22Rv1 (cell line): ENCODE data around the gene DNAJC5.

Experiments used
- H3K27ac ChIP-seq: fragments of 450-650 bp; 2 replicates; pipeline ENCODE4 v1.5.1; 2017
- ZFX ChIP-seq: fragments of 450-650 bp; IDR thresholded peaks from 2 replicates; pipeline ENCODE4 v1.6.1; 2017; ENCODE audit warnings: antibody characterized with exemption, borderline replicate concordance
- TF ChIP-seq, protein P1 (sequence below): fragments of 450-650 bp; IDR thresholded peaks from 2 replicates; pipeline ENCODE4 v1.5.1; 2017; ENCODE audit warnings: mild to moderate bottlenecking

DNAJC5 gene

DNA sequence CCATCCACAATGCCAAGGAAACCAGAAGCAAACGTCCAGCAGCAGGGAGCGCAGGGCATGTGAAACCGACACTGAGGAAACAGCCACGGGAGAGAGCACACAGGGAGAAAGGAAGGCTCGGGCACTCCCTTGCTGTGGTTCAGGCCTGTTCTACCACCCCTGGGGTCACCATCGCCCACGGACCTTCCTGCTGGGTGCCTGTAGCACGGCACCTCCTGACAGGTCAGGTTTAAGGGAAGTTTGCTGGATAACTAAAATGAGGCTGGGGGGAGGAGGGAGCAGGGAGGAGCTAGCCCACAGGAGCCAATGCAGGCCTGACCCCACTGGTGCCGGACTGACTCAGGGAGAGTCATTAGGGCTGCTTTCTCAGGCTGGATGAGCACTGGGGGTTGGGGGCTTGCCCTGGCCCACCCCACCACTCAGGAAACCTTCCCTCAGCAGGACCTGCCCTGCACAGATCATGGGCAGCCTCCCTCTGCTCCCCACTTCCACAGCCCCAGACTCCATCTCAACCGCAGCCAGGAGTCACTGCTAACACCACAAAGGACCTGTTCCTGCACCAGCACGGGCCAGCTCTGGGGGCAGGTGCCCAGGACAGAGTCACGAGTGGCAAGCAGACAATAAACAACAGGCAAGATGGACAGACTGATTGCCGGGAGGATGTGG is 59.0 kb downstream of the DNAJC5 start:
- TF ChIP-seq, protein P1, sequence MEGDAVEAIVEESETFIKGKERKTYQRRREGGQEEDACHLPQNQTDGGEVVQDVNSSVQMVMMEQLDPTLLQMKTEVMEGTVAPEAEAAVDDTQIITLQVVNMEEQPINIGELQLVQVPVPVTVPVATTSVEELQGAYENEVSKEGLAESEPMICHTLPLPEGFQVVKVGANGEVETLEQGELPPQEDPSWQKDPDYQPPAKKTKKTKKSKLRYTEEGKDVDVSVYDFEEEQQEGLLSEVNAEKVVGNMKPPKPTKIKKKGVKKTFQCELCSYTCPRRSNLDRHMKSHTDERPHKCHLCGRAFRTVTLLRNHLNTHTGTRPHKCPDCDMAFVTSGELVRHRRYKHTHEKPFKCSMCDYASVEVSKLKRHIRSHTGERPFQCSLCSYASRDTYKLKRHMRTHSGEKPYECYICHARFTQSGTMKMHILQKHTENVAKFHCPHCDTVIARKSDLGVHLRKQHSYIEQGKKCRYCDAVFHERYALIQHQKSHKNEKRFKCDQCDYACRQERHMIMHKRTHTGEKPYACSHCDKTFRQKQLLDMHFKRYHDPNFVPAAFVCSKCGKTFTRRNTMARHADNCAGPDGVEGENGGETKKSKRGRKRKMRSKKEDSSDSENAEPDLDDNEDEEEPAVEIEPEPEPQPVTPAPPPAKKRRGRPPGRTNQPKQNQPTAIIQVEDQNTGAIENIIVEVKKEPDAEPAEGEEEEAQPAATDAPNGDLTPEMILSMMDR: no peak
- no peak for TF ChIP-seq ZFX
- H3K27ac ChIP-seq: peak overlapping the region; percentile 89; the same call in 1 of the 2 replicates

DNA sequence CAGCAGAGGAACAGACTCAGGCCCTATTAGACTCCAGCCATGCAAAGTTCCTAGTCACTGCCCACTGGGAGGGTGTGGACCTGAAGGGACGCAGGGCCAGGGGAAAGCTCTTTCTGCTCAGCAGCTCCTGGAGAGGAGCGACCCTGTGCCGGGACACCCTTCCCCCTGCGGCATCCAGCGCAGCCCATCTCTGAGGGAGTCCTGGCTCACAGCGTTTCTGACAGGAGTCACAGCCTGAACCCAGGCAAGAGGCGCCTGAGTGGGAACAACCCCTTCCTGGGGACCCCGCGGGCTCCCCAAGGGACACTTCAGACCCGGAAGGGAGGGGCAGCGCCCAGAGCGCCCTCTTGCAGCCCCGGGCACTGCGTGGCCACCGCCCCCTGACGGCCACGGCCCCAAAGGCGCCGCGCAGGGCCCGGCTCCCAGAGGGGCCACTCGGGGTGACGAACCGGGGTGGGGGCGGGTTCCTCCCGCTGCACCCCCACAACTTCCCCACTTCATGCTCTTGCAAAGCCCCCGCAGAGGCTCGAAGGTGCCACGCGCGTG is 60.4 kb downstream of the DNAJC5 start:
- peak overlapping the region; percentile 89 for H3K27ac ChIP-seq
- no peak for TF ChIP-seq ZFX
- TF ChIP-seq, protein P1: no peak

- no peak for TF ChIP-seq ZFX
- TF ChIP-seq, protein P1: no peak; the same call in 1 of the 2 replicates
- peak within 1 kb of the TSS; percentile 89 for H3K27ac ChIP-seq
These were observed 61.1 kb downstream of the DNAJC5 start, which contains the start of gene UCKL1 for GRCh38 chr20:63955827-63956663. TSS of gene UCKL1 (minus strand) at chr20:63956416. CDS start at chr20:63956372, 44 bp downstream.

DNA sequence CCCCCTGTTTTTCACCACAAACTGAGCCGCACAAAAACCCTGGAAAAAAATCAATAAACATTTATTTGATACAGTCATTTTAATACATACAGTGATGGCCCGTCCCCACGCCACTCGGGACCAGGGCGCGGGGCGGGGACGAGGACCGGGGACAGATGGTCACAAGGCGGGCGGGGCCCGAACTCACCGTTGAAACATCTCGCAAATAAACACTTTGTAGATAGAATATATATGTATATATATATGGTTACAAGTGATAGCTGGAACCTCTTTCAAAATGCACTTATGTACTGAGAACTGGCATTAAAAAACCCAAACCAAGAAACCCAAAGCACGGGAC is 61.7 kb downstream of the DNAJC5 start:
- H3K27ac ChIP-seq: peak overlapping the region; percentile 89
- TF ChIP-seq, protein P1: no peak
- no peak for TF ChIP-seq ZFX

DNA sequence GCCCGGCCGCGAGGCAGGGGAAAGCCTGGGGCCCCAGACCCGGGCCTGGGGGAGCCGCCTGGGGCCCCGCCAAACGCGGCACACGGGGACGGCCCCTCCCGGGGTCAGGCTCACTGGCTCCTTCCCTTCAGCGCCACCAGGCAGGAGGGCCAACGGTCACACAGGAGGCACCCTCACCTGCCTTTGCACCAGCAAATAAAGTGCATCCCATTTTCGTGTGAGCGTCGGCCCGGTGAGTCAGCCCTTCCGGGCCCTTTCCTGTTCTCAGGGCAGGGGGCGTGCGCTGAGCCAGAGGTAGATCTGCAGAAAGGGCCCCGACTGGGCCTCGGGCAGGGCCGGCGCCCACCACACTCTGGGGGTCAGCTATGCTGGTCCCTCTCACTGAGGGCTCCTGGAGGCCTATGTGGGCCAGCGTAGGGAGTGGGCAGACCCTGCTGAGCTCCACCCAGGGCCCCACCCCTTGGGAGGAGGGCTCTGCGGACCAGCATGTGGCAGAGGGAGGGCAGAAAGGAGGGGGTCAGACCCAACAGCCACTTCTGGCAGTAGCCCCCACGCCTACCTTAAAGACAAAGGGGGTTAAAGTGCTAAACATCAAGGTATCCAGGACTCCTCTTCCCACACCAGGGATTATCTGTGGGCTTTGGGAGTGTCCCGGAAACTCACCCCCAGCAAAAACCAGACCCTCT is 62.2 kb downstream of the DNAJC5 start:
- no peak for TF ChIP-seq ZFX
- TF ChIP-seq, protein P1: 0 out of 2 replicates have a peak, but pooled peaks have one; percentile 8
- peak overlapping the region; percentile 89 for H3K27ac ChIP-seq

DNA sequence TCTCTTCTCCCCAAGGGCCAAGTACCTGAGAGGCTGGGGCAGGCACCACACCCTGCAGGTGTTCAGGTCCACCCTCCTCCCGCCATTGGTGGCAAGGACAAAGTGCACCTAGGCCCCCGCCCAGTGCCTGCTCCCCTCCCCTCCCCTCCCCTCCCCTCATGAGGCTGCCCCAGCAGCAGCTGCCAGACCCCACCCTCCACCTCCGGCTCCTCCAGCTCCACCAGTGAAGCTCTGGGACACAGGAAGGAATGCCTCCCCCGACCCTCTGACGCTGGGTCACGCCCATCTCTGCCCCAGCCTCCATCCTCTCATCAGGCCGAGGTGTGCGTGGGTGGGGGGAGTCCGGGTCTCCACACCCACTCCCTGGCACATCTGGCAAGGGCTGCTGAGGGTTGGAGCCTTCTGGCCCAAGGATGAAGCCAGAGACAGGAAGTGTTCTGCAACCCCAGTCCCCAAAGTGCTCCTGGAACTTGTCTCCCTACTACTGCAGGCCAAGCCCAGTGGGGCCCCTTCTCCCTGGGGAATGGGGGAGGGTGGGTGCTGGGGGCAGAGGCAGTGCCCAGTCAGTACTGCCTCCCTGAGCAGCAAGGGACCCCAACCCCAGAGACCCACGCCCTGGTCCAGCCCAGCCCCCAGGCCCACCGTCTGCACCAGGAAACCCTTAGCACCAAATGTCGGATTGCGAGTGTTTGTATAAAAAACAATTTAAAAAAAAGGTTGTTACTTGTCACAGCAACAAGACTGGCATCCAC is 62.9 kb downstream of the DNAJC5 start:
- TF ChIP-seq ZFX: no peak
- TF ChIP-seq, protein P1: no peak

More for the DNA sequence above, 62.9 kb downstream of the DNAJC5 start:
- peak overlapping the region; percentile 89 for H3K27ac ChIP-seq
